Cardiac muscle cell (in vitro differentiated cells and primary cell): ENCODE measurements around the gene CYB5R3. TPM values are rescaled to one million over a fixed set of nuclear protein-coding genes. Genes with fewer than 3 reads are reported as not detected.
A peak's percentile ranks its signal among the peaks of the same experiment; 100 is the strongest.

Source experiments
- DNase-seq, 2 donors: peaks; one replicate each; pipeline versions ENCODE4 v3.0.0 to v3.0.0-alpha.2; 2010 to 2017; ENCODE audit warnings: low read depth in 1 of 2, low spot score in 1 of 2
- H3K27ac ChIP-seq: fragments of 200-600 bp; sonication (generic); 2 replicates; pipeline ENCODE4 v1.5.1; 2016
- H3K27me3 ChIP-seq: fragments of 200-600 bp; sonication (generic); 2 replicates; pipeline ENCODE4 v1.6.0; 2016; ENCODE audit warnings: control low read depth
- H3K36me3 ChIP-seq: fragments of 200-600 bp; sonication (generic); 2 replicates; pipeline ENCODE4 v1.5.1; 2016; ENCODE audit warnings: control low read depth
- H3K4me1 ChIP-seq: fragments of 200-600 bp; sonication (generic); 2 replicates; pipeline ENCODE4 v1.8.1; 2017; ENCODE audit warnings: low read depth, mild to moderate bottlenecking, mixed run types
- H3K4me3 ChIP-seq: fragments of 200-600 bp; sonication (generic); 2 replicates; pipeline ENCODE4 v1.5.1; 2016; ENCODE audit warnings: mild to moderate bottlenecking
- H3K9me3 ChIP-seq: fragments of 200-600 bp; sonication (generic); 2 replicates; pipeline ENCODE4 v1.5.1; 2017; ENCODE audit warnings: low read depth, mild to moderate bottlenecking, control low read depth
- CTCF ChIP-seq: IDR thresholded peaks from 2 replicates; pipeline ENCODE4 v1.5.1; 2012; ENCODE audit warnings: low read depth, mild to moderate bottlenecking, low read length
- polyA plus RNA-seq: library from polyadenylated mRNA; unstranded; fragments of >200 nt; fragmentation: Nextera tagmentation; extraction: Ambion mirVana; gene quantifications from 2 replicates; pipeline ENCODE4 v1.2.1, GENCODE V29; 2016
- total RNA-seq: library from RNA; depleted of rRNA; stranded (reverse); fragments of >200 nt; gene quantifications from 2 replicates; pipeline ENCODE4 v1.2.3, GENCODE V29; 2016

Gene CYB5R3
- total and polyA plus RNA-seq, 2 experiments from 2014 or later, result 180 to 366 TPM

GRCh38 chr22:42656578-42656977 is 7.4 kb upstream of the CYB5R3 start:
- H3K9me3 ChIP-seq, result no peaks in the 10 kb centered on the region
- no peaks in the 10 kb centered on the region for H3K36me3 ChIP-seq
- DNase-seq, result no peak
- peaks cover 13% of the 10 kb centered on the region for H3K4me1 ChIP-seq
- no peak overlapping the region for H3K27ac ChIP-seq
- no peaks in the 10 kb centered on the region for H3K27me3 ChIP-seq
- no peak overlapping the region for H3K4me3 ChIP-seq
- no peak for TF ChIP-seq CTCF

GRCh38 chr22:42655693-42656092 is 6.5 kb upstream of the CYB5R3 start:
- TF ChIP-seq CTCF, result no peak
- H3K27ac ChIP-seq, result no peak overlapping the region
- no peaks in the 10 kb centered on the region for H3K27me3 ChIP-seq
- H3K4me3 ChIP-seq, result no peak overlapping the region
- no peak for DNase-seq
- H3K36me3 ChIP-seq, result no peaks in the 10 kb centered on the region
- H3K9me3 ChIP-seq, result no peaks in the 10 kb centered on the region
- peaks cover 13% of the 10 kb centered on the region for H3K4me1 ChIP-seq

GRCh38 chr22:42654436-42655073 is 5.4 kb upstream of the CYB5R3 start:
- peaks cover 13% of the 10 kb centered on the region for H3K4me1 ChIP-seq
- TF ChIP-seq CTCF, result no peak

GRCh38 chr22:42653999-42654398 is 4.8 kb upstream of the CYB5R3 start:
- Histone ChIP-seq H3K27me3 (no peaks in the 10 kb centered on the region), H3K4me1 (peaks cover 13% of the 10 kb centered on the region), H3K27ac (peak overlapping the region; percentile 78), H3K4me3 (no peak overlapping the region), H3K36me3 (no peaks in the 10 kb centered on the region), H3K9me3 (no peaks in the 10 kb centered on the region)
- DNase-seq, result no peak
- TF ChIP-seq CTCF, result no peak

More at GRCh38 chr22:42654436-42655073, 5.4 kb upstream of the CYB5R3 start:
- Histone ChIP-seq H3K27ac (peak overlapping the region; percentile 50), H3K9me3 (no peaks in the 10 kb centered on the region), H3K27me3 (no peaks in the 10 kb centered on the region), H3K36me3 (no peaks in the 10 kb centered on the region), H3K4me3 (no peak overlapping the region)
- DNase-seq, result no peak

GRCh38 chr22:42651134-42651533 is 1.9 kb upstream of the CYB5R3 start:
- DNase-seq, result no peak
- H3K4me1 ChIP-seq, result peaks cover 35% of the 10 kb centered on the region
- no peak for TF ChIP-seq CTCF
- no peak overlapping the region for H3K27ac ChIP-seq
- H3K36me3 ChIP-seq, result no peaks in the 10 kb centered on the region
- no peak overlapping the region for H3K4me3 ChIP-seq
- H3K9me3 ChIP-seq, result no peaks in the 10 kb centered on the region
- no peaks in the 10 kb centered on the region for H3K27me3 ChIP-seq
